ENCODE data around the gene RABL6.
"Not testable (repeated sequence)": the region's sequence is repeated elsewhere in the genome, so short reads cannot be mapped to it uniquely, and the experiment has no call there.

The RABL6 gene

GRCh38 chr9:136796775-136797347, 10.9 kb upstream of the RABL6 start:
- DNase-seq, result not testable (repeated sequence)

GRCh38 chr9:136798708-136799078, 9.1 kb upstream of the RABL6 start:
- no peak for DNase-seq

GRCh38 chr9:136799079-136799853, 8.5 kb upstream of the RABL6 start:
- DNase-seq, result no peak

GRCh38 chr9:136799854-136800657, 7.7 kb upstream of the RABL6 start:
- DNase-seq, result peak; percentile 63 to 89 (median 86)

GRCh38 chr9:136802321-136802720, 5.4 kb upstream of the RABL6 start:
- DNase-seq, result no peak

- DNase-seq, result not testable (repeated sequence)
These were observed 4.7 kb upstream of the RABL6 start for GRCh38 chr9:136803009-136803550.

- DNase-seq, result no peak
These were observed 3.9 kb upstream of the RABL6 start for GRCh38 chr9:136803551-136804508.

GRCh38 chr9:136804509-136805206, 3.1 kb upstream of the RABL6 start:
- DNase-seq, result no peak

GRCh38 chr9:136805207-136805740, 2.5 kb upstream of the RABL6 start:
- DNase-seq, result no peak

- no peak for DNase-seq
These were observed 1.7 kb upstream of the RABL6 start for GRCh38 chr9:136806067-136806466.

GRCh38 chr9:136806631-136807201, 1.0 kb upstream of the RABL6 start:
- DNase-seq, result no peak

GRCh38 chr9:136808075-136808805, 492 bp downstream of the RABL6 start:
- DNase-seq, result peak in 4 of 5 experiments; percentile 25 to 47 (median 34)

- no peak for DNase-seq
These were observed 1.0 kb downstream of the RABL6 start for GRCh38 chr9:136808806-136809158.

- no peak for DNase-seq
These were observed 7.1 kb downstream of the RABL6 start for GRCh38 chr9:136814725-136815421.

- no peak for DNase-seq
These were observed 7.7 kb downstream of the RABL6 start for GRCh38 chr9:136815422-136815782.

- DNase-seq, result no peak
These were observed 13.4 kb downstream of the RABL6 start for GRCh38 chr9:136820971-136821825.

- no peak for DNase-seq
These were observed 14.2 kb downstream of the RABL6 start for GRCh38 chr9:136821826-136822544.
